Heart left ventricle (tissue), 16 donors: ENCODE results near the gene SLC25A22. TPM values are rescaled to one million over a fixed set of nuclear protein-coding genes. Genes with fewer than 3 reads are reported as not detected.

Experiments
- ATAC-seq, 4 donors: fragments of 200-7000 bp; cut with Tn5 transposase; one replicate each; pipeline ENCODE4 v1.9.1; 2020 to 2022; ENCODE audit warnings: moderate library complexity in 4 of 4, mild to moderate bottlenecking in 3 of 4, moderate number of reproducible peaks in 1 of 4
- DNase-seq, 5 donors: peaks; one replicate each; pipeline ENCODE4 v3.0.0-alpha.2; 2020
- H3K27ac ChIP-seq, 12 donors: fragments of 200-600 bp; sonication (generic) in 4 of 12; one replicate each; pipeline versions ENCODE4 v1.5.0 to v1.8.0; 2016 to 2022; ENCODE audit warnings: mild to moderate bottlenecking in 2 of 12
- H3K27me3 ChIP-seq, 9 donors: fragments of 200-600 bp; sonication (generic) in 2 of 9; one replicate each; pipeline versions ENCODE4 v1.5.1 to v1.8.0; 2016 to 2022; ENCODE audit warnings: mild to moderate bottlenecking in 3 of 9
- H3K36me3 ChIP-seq, 9 donors: fragments of 200-600 bp; sonication (generic) in 2 of 9; one replicate each; pipeline versions ENCODE4 v1.5.0 to v1.8.0; 2018 to 2022; ENCODE audit warnings: mild to moderate bottlenecking in 2 of 9
- H3K4me1 ChIP-seq, 12 donors: fragments of 200-600 bp; sonication (generic) in 4 of 12; one replicate each; pipeline versions ENCODE4 v1.5.0 to v1.8.0; 2016 to 2022; ENCODE audit warnings: mild to moderate bottlenecking in 3 of 12
- H3K4me3 ChIP-seq, 12 donors: fragments of 200-600 bp; sonication (generic) in 4 of 12; one replicate each; pipeline versions ENCODE4 v1.5.0 to v1.8.0; 2017 to 2022; ENCODE audit warnings: mild to moderate bottlenecking in 9 of 12, moderate library complexity in 4 of 12
- H3K9me3 ChIP-seq, 12 donors: fragments of 200-600 bp; sonication (generic) in 4 of 12; one replicate each; pipeline versions ENCODE4 v1.5.0 to v1.8.0; 2016 to 2022; ENCODE audit warnings: mild to moderate bottlenecking in 1 of 12
- POLR2A ChIP-seq, 2 donors: fragments of 450-650 bp; IDR thresholded peaks; one replicate each; pipeline ENCODE4 v1.6.1; 2017; ENCODE audit warnings: antibody characterized with exemption in 2 of 2, mild to moderate bottlenecking in 2 of 2, moderate library complexity in 2 of 2
- WGBS, 4 donors: extraction: QIAGEN DNeasy Blood & Tissue Kit in 2 of 4; methylation state at CpG; one replicate each; pipeline versions ENCODE4 v1.1.5 to v1.1.7; 2013 to 2018; 5-methylcytosine and 5-hydroxymethylcytosine counted together
- intact Hi-C, 10 donors: fragments of 100-400 bp; cut with DNase I; formaldehyde crosslinking; loops; one replicate each; pipeline versions ENCODE4 v1.11.1 to v1.14.2; 2022
- polyA plus RNA-seq, 2 donors: library from polyadenylated mRNA; stranded (reverse); fragments of 200-250 nt; gene quantifications; one replicate each; pipeline ENCODE4 v1.2.3, GENCODE V29; 2013
- total RNA-seq, 9 donors: library from RNA; depleted of rRNA in 2 of 9; stranded (reverse); fragments of >200 nt in 2 of 9; fragmentation: NEBNext Ultra II Directional in 3 of 9; extraction: Animal tissue kit (Norgen Biotek cat#: 25700) in 3 of 9; gene quantifications; one replicate each; pipeline versions ENCODE4 v1.1.0 to v1.2.4, GENCODE V29; 2016 to 2023
- TF ChIP-seq, protein P1 (sequence below), 12 donors: fragments of 200-600 bp; sonication (generic) in 4 of 12; IDR thresholded peaks; one replicate each; pipeline versions ENCODE4 v1.5.0 to v1.8.0; 2018 to 2022; ENCODE audit warnings: antibody characterized with exemption in 12 of 12, mild to moderate bottlenecking in 5 of 12
- donor health status: ischemic (EF 13 %, LVEDD 7.1; RV severe dilation, severe dysfunction).
- donor health status: healthy with polysubstance abuse.
- donor health status: DM: no; HTN: yes; CAD: no.
- donor health status: DM: no; HTN: no; CAD: no.
- donor health status: ischemic (EF 25% LVEDD 6.9; RV normal size, moderate dysfunction).
- donor health status: ischemic (EF 25% LVEDD 5.7; RV mildly dilated, moderate dysfunction).
- donor health status: healthy.
- donor health status: DM: yes; HTN: yes; CAD: no.
- donor health status: ischemic (EF 35%, LVEDD 5.7; RV mildly dilated, moderate dysfunction).
- donor health status: nonischemic (EF 11% LVEDD 7.7; RV severe dilation, severe dysfunction).
- donor health status: DM: yes; HTN: yes; CAD: no.
- donor health status: PGD.
- donor health status: ischemic (EF 29% LVEDD 5.4; RV normal size, mild dysfunction).
- donor health status: nonischemic (EF 23%, LVEDD 6.1; RV moderate dilation, normal function).

Gene SLC25A22
- total and polyA plus RNA-seq, 11 donors: 2.1 to 12.8 (median 4.4) TPM

GRCh38 chr11:809287-810039 is 11.4 kb upstream of the SLC25A22 start, which contains the start of gene RPLP2:
Gene RPLP2, plus strand, starts transcription at chr11:809967. Its CDS starts 268 bp downstream, at chr11:810235.
- peak; percentile 60 to 81 for TF ChIP-seq POLR2A (IDR thresholded peaks at IDR 0.05)
- TF ChIP-seq, protein P1, sequence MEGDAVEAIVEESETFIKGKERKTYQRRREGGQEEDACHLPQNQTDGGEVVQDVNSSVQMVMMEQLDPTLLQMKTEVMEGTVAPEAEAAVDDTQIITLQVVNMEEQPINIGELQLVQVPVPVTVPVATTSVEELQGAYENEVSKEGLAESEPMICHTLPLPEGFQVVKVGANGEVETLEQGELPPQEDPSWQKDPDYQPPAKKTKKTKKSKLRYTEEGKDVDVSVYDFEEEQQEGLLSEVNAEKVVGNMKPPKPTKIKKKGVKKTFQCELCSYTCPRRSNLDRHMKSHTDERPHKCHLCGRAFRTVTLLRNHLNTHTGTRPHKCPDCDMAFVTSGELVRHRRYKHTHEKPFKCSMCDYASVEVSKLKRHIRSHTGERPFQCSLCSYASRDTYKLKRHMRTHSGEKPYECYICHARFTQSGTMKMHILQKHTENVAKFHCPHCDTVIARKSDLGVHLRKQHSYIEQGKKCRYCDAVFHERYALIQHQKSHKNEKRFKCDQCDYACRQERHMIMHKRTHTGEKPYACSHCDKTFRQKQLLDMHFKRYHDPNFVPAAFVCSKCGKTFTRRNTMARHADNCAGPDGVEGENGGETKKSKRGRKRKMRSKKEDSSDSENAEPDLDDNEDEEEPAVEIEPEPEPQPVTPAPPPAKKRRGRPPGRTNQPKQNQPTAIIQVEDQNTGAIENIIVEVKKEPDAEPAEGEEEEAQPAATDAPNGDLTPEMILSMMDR (IDR thresholded peaks at IDR 0.05): no peak
- Histone ChIP-seq H3K27ac (peak within 1 kb of the TSS; percentile 76 to 100 (median 96)), H3K36me3 (peaks cover 3 to 33% (median 28%) of the 10 kb centered on the region in 9 donors), H3K4me3 (peak within 1 kb of the TSS; percentile 73 to 100 (median 96)), H3K27me3 (no peaks in the 10 kb centered on the region), H3K4me1 (peaks cover 5 to 50% (median 35%) of the 10 kb centered on the region in 12 donors), H3K9me3 (no peaks in the 10 kb centered on the region)
- peak; percentile 98 to 99 (median 99) for DNase-seq
- ATAC-seq: peak; percentile 89 to 95 (median 93)
- WGBS, 4 donors: 0% methylated on average over 58 to 81 of the region's 81 CpGs
- intact Hi-C loops: loop anchor here in 4 of 10 donors (1.0 to 10.0 kb wide), 5 partner anchors 10 to 455 kb away; partner anchors contain the start of genes POLR2L (in 2 of the 4), TSPAN4 (in 2 of the 4) and CHID1 (in 1 of the 4)

GRCh38 chr11:808427-809286 is 10.6 kb upstream of the SLC25A22 start:
- ATAC-seq (no peak), DNase-seq (peak in 1 of 5 donors; percentile 91)
- Histone ChIP-seq H3K36me3 (peaks cover 3 to 27% (median 24%) of the 10 kb centered on the region in 9 donors), H3K27me3 (no peaks in the 10 kb centered on the region), H3K4me1 (peaks cover 6 to 58% (median 42%) of the 10 kb centered on the region in 12 donors), H3K9me3 (no peaks in the 10 kb centered on the region), H3K27ac (peak overlapping the region; percentile 76 to 100 (median 96)), H3K4me3 (peak overlapping the region; percentile 73 to 100 (median 96))
- TF ChIP-seq, protein P1 (IDR thresholded peaks at IDR 0.05): no peak
- no peak for TF ChIP-seq POLR2A (IDR thresholded peaks at IDR 0.05)
- intact Hi-C loops: loop anchor here in 4 of 10 donors (1.0 to 10.0 kb wide), 5 partner anchors 11 to 454 kb away; partner anchors contain the start of genes POLR2L (in 2 of the 4), TSPAN4 (in 2 of the 4) and CHID1 (in 1 of the 4)
- WGBS, 4 donors: 33 to 43% (median 33%) methylated on average over 25 to 36 of the region's 36 CpGs

DNA sequence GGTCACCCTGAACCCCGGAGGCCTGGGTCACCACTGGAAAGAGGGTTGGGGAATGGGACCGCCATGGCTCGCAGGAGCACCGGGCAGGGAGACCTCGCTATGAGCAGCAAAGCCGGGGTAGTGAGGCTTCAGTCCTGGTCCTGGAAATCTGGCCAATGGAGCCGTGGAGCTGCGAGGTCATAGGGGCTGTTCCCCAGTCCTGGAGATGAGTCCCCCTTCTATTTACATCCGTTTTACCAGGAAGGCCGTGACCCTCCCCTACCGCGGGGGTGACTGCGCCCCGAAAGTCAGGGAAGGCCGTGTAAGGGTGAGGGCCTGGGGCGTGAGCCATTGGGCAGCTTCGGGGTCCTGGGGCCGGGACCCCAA is 6.5 kb upstream of the SLC25A22 start:
- H3K9me3 ChIP-seq: no peaks in the 10 kb centered on the region
- peak overlapping the region; percentile 54 to 79 (median 66) for H3K4me3 ChIP-seq
- intact Hi-C loops: loop anchor here in 1 of 10 donors (10.0 kb wide), 1 partner anchor 450 kb away; no protein-coding TSS in a partner anchor
- TF ChIP-seq, protein P1 (IDR thresholded peaks at IDR 0.05): no peak
- TF ChIP-seq POLR2A (IDR thresholded peaks at IDR 0.05): no peak
- no peaks in the 10 kb centered on the region for H3K27me3 ChIP-seq
- peaks cover 0 to 35% (median 9%) of the 10 kb centered on the region in 9 donors for H3K36me3 ChIP-seq
- peak overlapping the region; percentile 75 to 96 (median 93) for H3K27ac ChIP-seq
- peaks cover 4 to 41% (median 27%) of the 10 kb centered on the region in 12 donors for H3K4me1 ChIP-seq
- no peak for ATAC-seq
- 4 to 10% (median 5%) methylated on average over 14 to 18 of the region's 18 CpGs for WGBS, 4 donors
- DNase-seq: no peak
